ENCODE results near the gene TRMT10B. TPM values are rescaled to one million over a fixed set of nuclear protein-coding genes. Genes with fewer than 3 reads are reported as not detected.
"Not testable (repeated sequence)": the region's sequence is repeated elsewhere in the genome, so short reads cannot be mapped to it uniquely, and the experiment has no call there.

TRMT10B gene
- total RNA-seq, 6 donors from 2014 or later = 3.8 to 18.9 (median 8.3) TPM

DNA sequence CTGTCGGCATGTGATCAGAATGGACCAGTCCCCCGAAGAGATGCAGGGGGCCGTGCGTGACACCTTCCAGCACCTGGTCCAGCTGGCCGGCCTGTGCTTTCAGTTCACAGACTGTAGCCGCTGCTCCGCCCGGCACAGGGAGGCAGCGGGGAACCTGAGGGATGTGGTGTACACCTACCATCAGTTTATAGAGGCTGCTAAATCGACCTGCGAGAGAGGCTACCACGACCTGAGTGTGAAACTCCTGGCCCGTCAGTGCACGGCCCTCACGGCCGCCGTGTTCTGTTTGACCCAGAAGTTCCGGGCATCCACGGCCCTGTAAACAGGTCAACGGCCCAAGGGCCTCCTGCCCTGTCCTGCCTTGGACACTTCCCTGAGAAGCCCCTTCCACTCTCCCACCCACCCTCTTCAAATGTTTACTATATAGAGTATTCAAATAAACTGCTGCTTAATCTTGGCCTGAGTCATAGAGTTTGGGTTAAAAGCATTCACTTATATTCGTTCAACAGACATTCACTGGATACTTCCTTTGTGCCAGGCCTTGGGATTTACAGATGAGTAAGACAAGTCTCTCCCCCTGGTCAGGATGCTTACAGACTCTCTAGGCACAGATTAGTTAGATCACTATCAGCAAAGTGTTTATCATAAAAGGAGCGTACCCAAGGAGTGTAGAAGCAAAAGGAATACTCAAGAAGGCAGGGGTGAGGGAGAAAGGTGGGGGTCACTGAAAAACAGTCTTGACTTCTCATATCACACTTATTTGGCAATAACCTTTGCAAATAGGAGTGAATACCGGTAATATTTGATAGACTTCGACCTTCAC is 6.9 kb upstream of the TRMT10B start:
- no peaks in the 10 kb centered on the region for H3K36me3 ChIP-seq
- H3K27me3 ChIP-seq = no peaks in the 10 kb centered on the region
- no peak overlapping the region for H3K4me3 ChIP-seq
- TF ChIP-seq POLR2AphosphoS5 (IDR thresholded peaks at IDR 0.05) (no peak), EP300 (IDR thresholded peaks at IDR 0.05) (no peak), POLR2A (IDR thresholded peaks at IDR 0.05) (no peak)
- TF ChIP-seq, protein P1, sequence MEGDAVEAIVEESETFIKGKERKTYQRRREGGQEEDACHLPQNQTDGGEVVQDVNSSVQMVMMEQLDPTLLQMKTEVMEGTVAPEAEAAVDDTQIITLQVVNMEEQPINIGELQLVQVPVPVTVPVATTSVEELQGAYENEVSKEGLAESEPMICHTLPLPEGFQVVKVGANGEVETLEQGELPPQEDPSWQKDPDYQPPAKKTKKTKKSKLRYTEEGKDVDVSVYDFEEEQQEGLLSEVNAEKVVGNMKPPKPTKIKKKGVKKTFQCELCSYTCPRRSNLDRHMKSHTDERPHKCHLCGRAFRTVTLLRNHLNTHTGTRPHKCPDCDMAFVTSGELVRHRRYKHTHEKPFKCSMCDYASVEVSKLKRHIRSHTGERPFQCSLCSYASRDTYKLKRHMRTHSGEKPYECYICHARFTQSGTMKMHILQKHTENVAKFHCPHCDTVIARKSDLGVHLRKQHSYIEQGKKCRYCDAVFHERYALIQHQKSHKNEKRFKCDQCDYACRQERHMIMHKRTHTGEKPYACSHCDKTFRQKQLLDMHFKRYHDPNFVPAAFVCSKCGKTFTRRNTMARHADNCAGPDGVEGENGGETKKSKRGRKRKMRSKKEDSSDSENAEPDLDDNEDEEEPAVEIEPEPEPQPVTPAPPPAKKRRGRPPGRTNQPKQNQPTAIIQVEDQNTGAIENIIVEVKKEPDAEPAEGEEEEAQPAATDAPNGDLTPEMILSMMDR (IDR thresholded peaks at IDR 0.05) = no peak
- no peaks in the 10 kb centered on the region for H3K9me3 ChIP-seq
- H3K27ac ChIP-seq = no peak overlapping the region
- no peaks in the 10 kb centered on the region for H3K4me1 ChIP-seq
- peak in 1 of 2 donors; percentile 77 for DNase-seq
- no peak for ATAC-seq (ENCODE audit: low FRiP score in 2 of 2)
- 80 to 83% methylated on average over 12 to 23 of the region's 24 CpGs for WGBS, 2 donors

DNA sequence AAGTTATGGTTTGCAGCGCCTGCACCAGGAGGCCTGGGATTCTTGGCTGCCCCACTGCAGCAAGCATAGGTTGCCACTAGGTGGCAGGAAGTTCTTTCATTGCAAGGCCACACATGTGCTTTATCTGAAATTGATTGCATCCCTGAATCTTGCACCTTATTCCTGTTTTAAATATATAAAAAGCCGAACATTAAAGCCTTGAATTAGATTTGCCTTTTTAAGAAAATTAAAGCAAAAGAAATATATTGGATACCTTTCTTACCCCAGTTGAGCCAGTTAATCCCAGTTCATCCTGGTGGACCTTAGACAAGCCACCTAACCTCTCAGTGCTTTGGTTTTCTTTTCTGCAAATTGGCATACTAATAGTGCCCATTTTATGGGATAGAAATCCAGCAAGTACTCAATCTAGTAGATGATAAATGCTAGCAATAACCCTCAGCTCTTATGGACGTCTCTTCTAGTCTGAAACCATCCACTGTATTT is 6.3 kb upstream of the TRMT10B start:
- Histone ChIP-seq H3K27me3 (no peaks in the 10 kb centered on the region), H3K27ac (no peak overlapping the region), H3K36me3 (no peaks in the 10 kb centered on the region), H3K9me3 (no peaks in the 10 kb centered on the region), H3K4me3 (no peak overlapping the region), H3K4me1 (no peaks in the 10 kb centered on the region)
- 33 to 36% methylated on average over 3 of the region's 3 CpGs for WGBS, 2 donors
- ATAC-seq (ENCODE audit: low FRiP score in 2 of 2) (peak; percentile 67 to 77), DNase-seq (peak in 1 of 2 donors; percentile 42)
- TF ChIP-seq POLR2AphosphoS5 (IDR thresholded peaks at IDR 0.05) (no peak), POLR2A (IDR thresholded peaks at IDR 0.05) (no peak)
- TF ChIP-seq, protein P1 (IDR thresholded peaks at IDR 0.05) = peak; percentile 69 to 93 (median 72)

DNA sequence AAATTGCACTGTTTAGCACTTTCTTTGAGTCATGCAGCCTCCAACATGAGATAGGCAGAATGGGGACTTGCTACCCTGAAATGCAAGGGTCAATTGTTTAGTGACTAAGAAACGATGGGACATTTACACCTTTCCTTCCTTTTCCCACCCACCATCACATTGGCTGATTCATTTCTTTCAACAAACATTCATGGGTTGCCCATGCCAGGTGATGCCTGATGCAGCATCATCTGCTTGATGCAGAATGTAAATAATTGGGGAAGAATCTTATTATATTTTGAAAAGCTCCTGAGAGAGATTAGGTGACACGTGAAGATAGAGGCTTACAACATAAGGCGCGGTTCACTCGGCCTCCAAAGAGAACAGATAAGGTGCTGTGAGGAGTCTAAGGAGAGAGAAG is 4.5 kb upstream of the TRMT10B start:
- H3K4me3 ChIP-seq = no peak overlapping the region
- 50 to 64% methylated on average over 5 of the region's 5 CpGs for WGBS, 2 donors
- DNase-seq (no peak), ATAC-seq (ENCODE audit: low FRiP score in 2 of 2) (no peak)
- H3K9me3 ChIP-seq = no peaks in the 10 kb centered on the region
- no peaks in the 10 kb centered on the region for H3K27me3 ChIP-seq
- no peaks in the 10 kb centered on the region for H3K36me3 ChIP-seq
- peaks cover 0 to 7% (median 5%) of the 10 kb centered on the region in 4 donors for H3K4me1 ChIP-seq
- no peak for TF ChIP-seq POLR2AphosphoS5 (IDR thresholded peaks at IDR 0.05)
- TF ChIP-seq, protein P1 (IDR thresholded peaks at IDR 0.05) = no peak
- TF ChIP-seq EP300 (IDR thresholded peaks at IDR 0.05) = no peak
- TF ChIP-seq POLR2A (IDR thresholded peaks at IDR 0.05) = no peak
- H3K27ac ChIP-seq = no peak overlapping the region

DNA sequence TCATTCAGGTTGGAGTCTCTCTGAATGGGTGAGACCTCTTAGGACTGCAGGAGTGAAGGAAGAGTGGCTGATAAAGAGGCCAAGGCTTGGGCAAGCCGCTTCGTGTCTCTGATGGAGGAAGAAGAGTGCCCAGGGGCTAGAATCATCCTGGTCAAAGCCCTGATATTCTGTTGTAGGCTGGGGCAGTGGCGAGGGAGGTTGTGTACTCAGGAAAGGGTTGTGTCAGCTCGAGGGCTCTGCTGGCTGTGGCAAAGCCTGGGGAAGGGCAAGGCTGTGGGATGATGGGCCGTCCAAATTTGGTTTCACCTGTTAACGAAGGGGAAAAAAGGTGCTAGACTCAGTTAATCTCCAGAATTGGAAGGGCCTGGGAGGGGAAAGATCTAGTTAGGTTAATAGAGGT is 2.4 kb upstream of the TRMT10B start:
- Histone ChIP-seq H3K27me3 (no peaks in the 10 kb centered on the region), H3K9me3 (no peaks in the 10 kb centered on the region), H3K36me3 (no peaks in the 10 kb centered on the region), H3K4me1 (peaks cover 9 to 20% (median 13%) of the 10 kb centered on the region in 4 donors), H3K27ac (no peak overlapping the region), H3K4me3 (no peak overlapping the region)
- 69 to 76% methylated on average over 6 of the region's 6 CpGs for WGBS, 2 donors
- ATAC-seq (ENCODE audit: low FRiP score in 2 of 2) (no peak), DNase-seq (no peak)
- TF ChIP-seq POLR2AphosphoS5 (IDR thresholded peaks at IDR 0.05) = no peak
- TF ChIP-seq EP300 (IDR thresholded peaks at IDR 0.05) = no peak
- no peak for TF ChIP-seq POLR2A (IDR thresholded peaks at IDR 0.05)

DNA sequence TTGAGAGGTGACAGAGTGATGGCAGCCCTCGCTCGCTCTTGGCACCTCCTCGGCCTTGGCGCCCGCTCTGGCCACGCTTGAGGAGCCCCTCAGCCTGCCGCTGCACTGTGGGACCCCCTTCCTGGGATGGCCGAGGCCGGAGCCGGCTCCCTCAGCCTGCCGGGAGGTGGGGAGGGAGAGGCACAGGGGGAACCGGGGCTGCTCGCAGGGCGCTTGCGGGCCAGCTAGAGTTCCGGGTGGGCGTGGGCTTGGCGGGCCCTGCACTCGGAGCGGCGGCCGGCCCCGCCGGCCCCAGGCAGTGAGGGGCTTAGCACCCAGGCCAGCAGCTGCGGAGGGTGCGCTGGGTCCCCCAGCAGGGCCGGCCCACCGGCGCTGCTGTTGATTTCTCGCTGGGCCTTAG is 1.9 kb upstream of the TRMT10B start:
- not testable (repeated sequence) for H3K36me3 ChIP-seq; H3K27me3 ChIP-seq; H3K4me3 ChIP-seq; H3K9me3 ChIP-seq; ATAC-seq (ENCODE audit: low FRiP score in 2 of 2); H3K27ac ChIP-seq
- DNase-seq = peak in 1 of 2 donors; percentile 79
- peaks cover 9 to 20% (median 13%) of the 10 kb centered on the region in 4 donors for H3K4me1 ChIP-seq
- 96 to 98% methylated on average over 9 to 30 of the region's 30 CpGs for WGBS, 2 donors

DNA sequence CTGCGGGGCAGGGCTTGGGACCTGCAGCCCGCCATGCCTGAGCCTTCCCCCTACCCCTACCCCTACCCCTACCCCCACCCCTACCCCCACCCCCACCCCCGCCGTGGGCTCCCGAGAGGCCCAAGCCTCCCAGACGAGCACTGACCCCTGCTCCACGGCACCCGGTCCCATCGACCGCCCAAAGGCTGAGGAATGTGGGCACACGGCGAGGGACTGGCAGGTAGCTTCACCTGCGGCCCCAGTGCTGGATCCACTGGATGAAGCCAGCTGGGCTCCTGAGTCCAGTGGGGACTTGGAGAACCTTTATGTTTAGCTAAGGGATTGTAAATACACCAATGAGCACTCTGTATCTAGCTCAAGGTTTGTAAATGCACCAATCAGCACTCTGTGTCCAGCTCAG is 1.5 kb upstream of the TRMT10B start:
- DNase-seq; H3K9me3 ChIP-seq; H3K27me3 ChIP-seq; H3K27ac ChIP-seq; ATAC-seq (ENCODE audit: low FRiP score in 2 of 2); H3K4me3 ChIP-seq; H3K36me3 ChIP-seq: not testable (repeated sequence)
- H3K4me1 ChIP-seq = peaks cover 9 to 20% (median 13%) of the 10 kb centered on the region in 4 donors
- WGBS, 2 donors = 98% methylated on average over 10 of the region's 13 CpGs; no CpG with 5 or more reads in 1 of the 2 donors
